ENCODE measurements around the gene ALOX5.
"Not testable (repeated sequence)": the region's sequence is repeated elsewhere in the genome, so short reads cannot be mapped to it uniquely, and the experiment has no call there.

ALOX5 gene

GRCh38 chr10:45407542-45407941, 33.5 kb downstream of the ALOX5 start:
- peak; percentile 71 for DNase-seq

- peak; percentile 25 for DNase-seq
These were observed 34.7 kb downstream of the ALOX5 start for GRCh38 chr10:45408421-45409319.

- DNase-seq = not testable (repeated sequence)
These were observed 35.3 kb downstream of the ALOX5 start for GRCh38 chr10:45409347-45409746.

GRCh38 chr10:45409782-45410181, 35.8 kb downstream of the ALOX5 start:
- no peak for DNase-seq

GRCh38 chr10:45410489-45410806, 36.4 kb downstream of the ALOX5 start:
- DNase-seq = no peak

GRCh38 chr10:45410807-45411606, 37.0 kb downstream of the ALOX5 start:
- peak; percentile 74 for DNase-seq

- DNase-seq = no peak
These were observed 37.6 kb downstream of the ALOX5 start for GRCh38 chr10:45411607-45411940.

GRCh38 chr10:45415062-45415461, 41.0 kb downstream of the ALOX5 start:
- DNase-seq = not testable (repeated sequence)

GRCh38 chr10:45416603-45417002, 42.6 kb downstream of the ALOX5 start:
- DNase-seq = no peak

- DNase-seq = peak; percentile 25
These were observed 43.7 kb downstream of the ALOX5 start for GRCh38 chr10:45417746-45418145.

- DNase-seq = no peak
These were observed 44.4 kb downstream of the ALOX5 start for GRCh38 chr10:45418417-45418848.

- peak; percentile 87 for DNase-seq
These were observed 45.0 kb downstream of the ALOX5 start for GRCh38 chr10:45418849-45419675.

- DNase-seq = peak; percentile 29
These were observed 45.6 kb downstream of the ALOX5 start for GRCh38 chr10:45419676-45420025.

- peak; percentile 84 for DNase-seq
These were observed 46.6 kb downstream of the ALOX5 start for GRCh38 chr10:45420453-45421192.

- peak; percentile 84 for DNase-seq
These were observed 47.4 kb downstream of the ALOX5 start for GRCh38 chr10:45421221-45422097.

- no peak for DNase-seq
These were observed 48.3 kb downstream of the ALOX5 start for GRCh38 chr10:45422207-45422865.

GRCh38 chr10:45422866-45423659, 49.0 kb downstream of the ALOX5 start:
- no peak for DNase-seq

- no peak for DNase-seq
These were observed 50.0 kb downstream of the ALOX5 start for GRCh38 chr10:45423976-45424499.

GRCh38 chr10:45424668-45425404, 50.8 kb downstream of the ALOX5 start:
- peak; percentile 39 for DNase-seq

Data from hematopoietic multipotent progenitor cell treated with erythropoietin and hydrocortisone succinate and interleukin-3 and kit ligand, for 4 days (in vitro differentiated cells).